K562 (cell line): ENCODE data around the gene OXLD1. TPM values are rescaled to one million over a fixed set of nuclear protein-coding genes. Genes with fewer than 3 reads are reported as not detected.

Experiments
- ATAC-seq: fragments of 200-7000 bp; cut with Tn5 transposase; 3 replicates; pipeline ENCODE4 v1.9.1; 2020; ENCODE audit warnings: moderate library complexity
- BruUV-seq: library from RNA; stranded (reverse); fragments of 400-500 nt; replicated peaks from 2 replicates; lab custom pipeline; 2021; lab: Mats Ljungman, UMichigan
- CTCF ChIA-PET: fragments of 300-600 bp; formaldehyde crosslinking; extraction: SDS; loops from one replicate; lab custom pipeline; 2021; ENCODE audit warnings: low intra/inter-chr PET ratio; lab: Yijun Ruan, JAX
- POLR2A ChIA-PET: fragments of 300-600, 350-650 bp; sonication (Branson Sonifier 250); formaldehyde crosslinking; extraction: SDS; loops from one replicate; lab custom pipeline; 2021; ENCODE audit warnings: antibody characterized with exemption, inconsistent platforms; lab: Yijun Ruan, JAX
- DNase-seq, 4 experiments: peaks; one replicate each; pipeline versions ENCODE4 v3.0.0 to v3.0.0-alpha.2; 2011 to 2018; ENCODE audit warnings: low spot score in 3 of 4, mixed read lengths in 3 of 4; ENCODE audit errors: extremely low read depth in 1 of 4
- FAIRE-seq: peaks from 2 replicates; lab custom pipeline; 2011; peaks lifted over from hg19 to GRCh38; lab: Jason Lieb, UNC
- H2AFZ ChIP-seq: 2 replicates; pipeline ENCODE4 v1.6.0; 2011; ENCODE audit warnings: low read depth, low read length, control low read depth, inconsistent platforms
- H3K27ac ChIP-seq: fragments of 200-600 bp; 3 replicates; pipeline ENCODE4 v1.8.0; 2011; ENCODE audit warnings: low read depth, mild to moderate bottlenecking, control low read depth, inconsistent platforms, low read length, moderate library complexity, mixed read lengths; ENCODE audit errors: extremely low read depth
- H3K27me3 ChIP-seq, 2 experiments: fragments of 300-600 bp in 1 of 2; 2 replicates in 1 of 2; 3 replicates in 1 of 2; pipeline versions ENCODE4 v1.6.0 to v1.8.0; 2011; ENCODE audit warnings: inconsistent platforms in 2 of 2, low read length in 2 of 2, mild to moderate bottlenecking in 1 of 2, mixed read lengths in 1 of 2, moderate library complexity in 1 of 2; ENCODE audit not compliant: control insufficient read depth in 2 of 2, insufficient read depth in 2 of 2
- H3K36me3 ChIP-seq: fragments of 300-600 bp; 3 replicates; pipeline ENCODE4 v1.8.0; 2011; ENCODE audit warnings: mild to moderate bottlenecking, low read length, inconsistent platforms; ENCODE audit not compliant: control insufficient read depth, insufficient read depth
- H3K4me1 ChIP-seq, 2 experiments: fragments of 200-600 bp in 1 of 2; replicated peaks in 1 of 2; 2 replicates in 1 of 2; 3 replicates in 1 of 2; pipeline versions ENCODE4 v1.5.1 to v1.8.0; 2011; ENCODE audit warnings: inconsistent platforms in 2 of 2, low read length in 2 of 2, mild to moderate bottlenecking in 1 of 2, mixed read lengths in 1 of 2, moderate library complexity in 1 of 2; ENCODE audit not compliant: control insufficient read depth in 2 of 2, insufficient read depth in 2 of 2
- H3K4me2 ChIP-seq: 2 replicates; pipeline ENCODE4 v1.6.1; 2011; ENCODE audit warnings: low read length, control low read depth, inconsistent platforms, mixed read lengths; ENCODE audit not compliant: insufficient read depth
- H3K4me3 ChIP-seq: fragments of 200-600 bp; sonication (generic), shearing (Covaris generic); 2 replicates; pipeline ENCODE4 v1.5.1; 2016; ENCODE audit warnings: control low read depth, inconsistent platforms
- H3K79me2 ChIP-seq: fragments of 200-600 bp; 3 replicates; pipeline ENCODE4 v1.8.0; 2011; ENCODE audit warnings: low read length, inconsistent platforms; ENCODE audit not compliant: control insufficient read depth, insufficient read depth
- H3K9ac ChIP-seq, 2 experiments: 2 replicates each; pipeline versions ENCODE4 v1.6.0 to v1.6.1; 2011; ENCODE audit warnings: low read depth in 2 of 2, low read length in 2 of 2, control low read depth in 1 of 2, inconsistent platforms in 1 of 2, mild to moderate bottlenecking in 1 of 2, mixed read lengths in 1 of 2; ENCODE audit not compliant: insufficient read depth in 1 of 2
- H3K9me1 ChIP-seq: one replicate; pipeline ENCODE4 v1.6.0; 2011; ENCODE audit warnings: inconsistent platforms, mild to moderate bottlenecking, low read length, moderate library complexity; ENCODE audit not compliant: control insufficient read depth, insufficient read depth
- H3K9me3 ChIP-seq: replicated peaks from 2 replicates; pipeline ENCODE4 v1.5.1; 2011; ENCODE audit warnings: low read depth, low read length, inconsistent platforms; ENCODE audit not compliant: control insufficient read depth, insufficient read depth
- H4K20me1 ChIP-seq: replicated peaks from 2 replicates; pipeline ENCODE4 v1.6.1; 2011; ENCODE audit warnings: low read length, inconsistent platforms, mixed read lengths; ENCODE audit not compliant: control insufficient read depth, insufficient read depth
- CBFA2T2 ChIP-seq: fragments of 450-650 bp; conservative IDR thresholded peaks from 2 replicates; pipeline ENCODE4 v1.6.1; 2017; ENCODE audit warnings: mild to moderate bottlenecking
- FIP1L1 ChIP-seq: fragments of 200-400 bp; formaldehyde crosslinking; IDR thresholded peaks from 2 replicates; pipeline ENCODE4 v1.6.1; 2018; ENCODE audit warnings: mild to moderate bottlenecking, low read depth, low read length; ENCODE audit not compliant: poor library complexity, severe bottlenecking
- GTF2F1 ChIP-seq: IDR thresholded peaks from 2 replicates; pipeline ENCODE4 v1.6.1; 2011; ENCODE audit warnings: low read depth, low read length, improper control_type of control experiment
- KAT8 ChIP-seq: fragments of 450-650 bp; IDR thresholded peaks from 2 replicates; pipeline ENCODE4 v1.6.1; 2016; ENCODE audit warnings: low read depth, mild to moderate bottlenecking
- KLF16 ChIP-seq: IDR thresholded peaks from 2 replicates; pipeline ENCODE4 v1.6.1; 2016; ENCODE audit warnings: antibody characterized with exemption
- MECOM ChIP-seq: fragments of 250-450 bp; sonication (Bioruptor Pico); IDR thresholded peaks from 2 replicates; pipeline ENCODE4 v1.8.0; 2022; ENCODE audit warnings: inconsistent platforms
- NONO ChIP-seq, 2 experiments: fragments of 200-400 bp in 1 of 2; fragments of 450-650 bp in 1 of 2; formaldehyde crosslinking in 1 of 2; IDR thresholded peaks; 2 replicates each; pipeline ENCODE4 v1.6.1; 2017; ENCODE audit warnings: low read depth in 2 of 2, mild to moderate bottlenecking in 2 of 2, moderate library complexity in 2 of 2, low read length in 1 of 2
- POLR2G ChIP-seq: fragments of 200-400 bp; formaldehyde crosslinking; IDR thresholded peaks from 2 replicates; pipeline ENCODE4 v1.6.1; 2017; ENCODE audit warnings: low read depth, mild to moderate bottlenecking, antibody characterized with exemption, low read length, moderate library complexity
- ZKSCAN1 ChIP-seq: fragments of 150-350 bp; IDR thresholded peaks from 2 replicates; pipeline ENCODE4 v1.6.1; 2016; ENCODE audit warnings: low read depth, low read length
- WGBS: fragments of 100-300 bp; shearing (Covaris generic); methylation state at CpG from one replicate; pipeline ENCODE4 v1.1.6; 2016; ENCODE audit warnings: low coverage, mixed read lengths; ENCODE audit not compliant: insufficient coverage; ENCODE audit errors: missing lambda C conversion rate; 5-methylcytosine and 5-hydroxymethylcytosine counted together
- in situ Hi-C: fragments of 300-500 bp; cut with MboI; formaldehyde crosslinking; loops from 4 replicates; pipeline ENCODE4 v1.15.0; 2018; ENCODE audit warnings: inconsistent platforms, mixed read lengths
- intact Hi-C: fragments of 100-400 bp; cut with micrococcal nuclease; formaldehyde crosslinking; loops from 2 replicates; pipeline ENCODE4 v1.14.2; 2022
- polyA plus RNA-seq, 8 experiments: library from polyadenylated mRNA; depleted of rRNA in 4 of 8; stranded (reverse) in 5 of 8; unstranded in 3 of 8; fragments of >200 nt; fragmentation: Nextera tagmentation in 2 of 8; fragmentation: Illumina TruSeq in 1 of 8; extraction: Ambion mirVana in 2 of 8; extraction: Trizol in 1 of 8; gene quantifications; 2 replicates each; pipeline versions ENCODE4 v1.2.1 to v1.2.3, GENCODE V29; 2011 to 2014; ENCODE audit warnings: inconsistent platforms in 1 of 8, missing spikeins in 1 of 8
- total RNA-seq, 7 experiments: library from RNA; depleted of rRNA in 6 of 7; stranded (reverse); fragments of >200 nt in 6 of 7; fragmentation: Illumina TruSeq in 2 of 7; extraction: Trizol in 2 of 7; gene quantifications; 2 replicates each; pipeline versions ENCODE4 v1.2.1 to v1.2.3, GENCODE V29; 2011 to 2021; ENCODE audit warnings: low replicate concordance in 1 of 7
- TF ChIP-seq, protein P1 (sequence below), 3 experiments: IDR thresholded peaks in 2 of 3; conservative IDR thresholded peaks in 1 of 3; 2 replicates each; pipeline ENCODE4 v1.5.1; 2011 to 2012; ENCODE audit warnings: low read length in 3 of 3, mild to moderate bottlenecking in 3 of 3, control low read depth in 2 of 3, improper control_type of control experiment in 1 of 3, inconsistent platforms in 1 of 3, low read depth in 1 of 3, mixed read lengths in 1 of 3, moderate library complexity in 1 of 3; ENCODE audit not compliant: insufficient read depth in 2 of 3
- TF ChIP-seq, protein P2 (sequence below): fragments of 250-450 bp; sonication (Bioruptor Pico); IDR thresholded peaks from 2 replicates; pipeline ENCODE4 v1.9.0; 2021; ENCODE audit warnings: mild to moderate bottlenecking
- TF ChIP-seq, protein P3 (sequence below), 2 experiments: fragments of 200-800 bp in 1 of 2; sonication (Bioruptor generic) in 1 of 2; sonication (generic) in 1 of 2; formaldehyde crosslinking in 1 of 2; IDR thresholded peaks in 1 of 2; conservative IDR thresholded peaks in 1 of 2; 2 replicates each; pipeline versions ENCODE4 v1.5.0 to v1.6.1; 2016 to 2020; ENCODE audit warnings: missing compliant biosample characterization in 1 of 2, missing genetic modification characterization in 1 of 2, missing genetic modification reagents in 1 of 2
- TF ChIP-seq, protein P4 (sequence below): sonication (generic); formaldehyde crosslinking; IDR thresholded peaks from 2 replicates; pipeline ENCODE4 v1.8.1; 2023; ENCODE audit warnings: mild to moderate bottlenecking, missing genetic modification reagents

Gene OXLD1
- total and polyA plus RNA-seq, 9 of the 15 experiments (the other 6 are each of a cell fraction or from before 2014, with no cell fraction given) = 4.4 to 115 (median 29.3) TPM

DNA sequence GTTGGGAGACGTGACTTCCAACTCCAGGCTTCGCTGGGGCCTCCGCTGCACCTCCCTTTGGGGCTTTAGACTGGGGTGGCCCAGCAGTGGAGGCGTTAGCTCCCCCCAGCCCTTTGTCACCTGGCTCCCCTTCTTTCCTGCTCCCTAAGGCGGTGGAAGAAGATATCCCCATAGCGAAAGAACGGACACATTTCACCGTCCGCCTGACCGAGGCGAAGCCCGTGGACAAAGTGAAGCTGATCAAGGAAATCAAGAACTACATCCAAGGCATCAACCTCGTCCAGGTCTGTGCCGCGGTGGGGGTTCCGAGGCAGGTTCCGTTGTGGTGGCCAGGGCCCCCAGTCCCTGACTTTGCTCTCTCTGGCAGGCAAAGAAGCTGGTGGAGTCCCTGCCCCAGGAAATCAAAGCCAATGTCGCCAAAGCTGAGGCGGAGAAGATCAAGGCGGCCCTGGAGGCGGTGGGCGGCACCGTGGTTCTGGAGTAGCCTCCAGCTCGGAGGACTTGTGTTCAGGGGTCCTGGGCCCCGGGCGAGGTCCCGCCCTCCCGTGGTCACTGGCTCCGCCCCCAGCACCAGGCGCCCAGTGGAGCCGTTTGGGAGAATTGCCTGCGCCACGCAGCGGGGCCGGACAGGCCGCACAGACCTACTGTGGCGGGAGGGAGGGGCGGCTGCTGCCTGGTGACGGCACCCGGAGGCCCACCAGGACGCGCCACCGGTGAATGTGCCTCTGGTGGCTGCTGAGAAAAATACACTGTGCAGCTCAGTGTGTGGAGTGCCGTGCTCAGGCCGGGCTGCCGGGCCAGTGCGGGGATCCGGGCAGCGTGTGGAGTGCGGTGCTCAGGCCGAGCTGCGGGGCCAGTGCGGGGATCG lies 40.6 kb upstream of the OXLD1 start:
- H4K20me1 ChIP-seq = peaks cover 4% of the 10 kb centered on the region; the same call in 1 of the 2 replicates
- intact Hi-C loops (no loop called here), in situ Hi-C loops (no loop called here)
- peaks cover 2% of the 10 kb centered on the region for H3K9me1 ChIP-seq
- H3K9ac ChIP-seq = no peak overlapping the region; a peak in 1 of 4 replicates
- ATAC-seq (no peak), FAIRE-seq (no peak), DNase-seq (peak in 2 of 4 experiments; percentile 37 to 44)
- no peak overlapping the region for H3K27ac ChIP-seq
- WGBS = 93% methylated on average over 32 of the region's 54 CpGs
- no peak overlapping the region for H2AFZ ChIP-seq
- BruUV-seq = TSS peak; percentile 32
- peaks cover 55% of the 10 kb centered on the region for H3K36me3 ChIP-seq
- ChIA-PET POLR2A (interaction anchor here (0.6 to 1.6 kb wide), 7 partner anchors 11 to 138 kb away, joined by 3 to 4 read pairs (median 3); partner anchors contain the start of genes ARL16 and HGS), CTCF (no interaction called here)
- peaks cover 15 to 72% of the 10 kb centered on the region in 2 experiments for H3K4me1 ChIP-seq
- H3K79me2 ChIP-seq = peaks cover 45% of the 10 kb centered on the region
- no peak overlapping the region for H3K4me2 ChIP-seq
- H3K27me3 ChIP-seq = no peaks in the 10 kb centered on the region
- H3K4me3 ChIP-seq = no peak overlapping the region
- H3K9me3 ChIP-seq = no peaks in the 10 kb centered on the region
- peak; percentile 36 for TF ChIP-seq FIP1L1
- TF ChIP-seq, protein P1, sequence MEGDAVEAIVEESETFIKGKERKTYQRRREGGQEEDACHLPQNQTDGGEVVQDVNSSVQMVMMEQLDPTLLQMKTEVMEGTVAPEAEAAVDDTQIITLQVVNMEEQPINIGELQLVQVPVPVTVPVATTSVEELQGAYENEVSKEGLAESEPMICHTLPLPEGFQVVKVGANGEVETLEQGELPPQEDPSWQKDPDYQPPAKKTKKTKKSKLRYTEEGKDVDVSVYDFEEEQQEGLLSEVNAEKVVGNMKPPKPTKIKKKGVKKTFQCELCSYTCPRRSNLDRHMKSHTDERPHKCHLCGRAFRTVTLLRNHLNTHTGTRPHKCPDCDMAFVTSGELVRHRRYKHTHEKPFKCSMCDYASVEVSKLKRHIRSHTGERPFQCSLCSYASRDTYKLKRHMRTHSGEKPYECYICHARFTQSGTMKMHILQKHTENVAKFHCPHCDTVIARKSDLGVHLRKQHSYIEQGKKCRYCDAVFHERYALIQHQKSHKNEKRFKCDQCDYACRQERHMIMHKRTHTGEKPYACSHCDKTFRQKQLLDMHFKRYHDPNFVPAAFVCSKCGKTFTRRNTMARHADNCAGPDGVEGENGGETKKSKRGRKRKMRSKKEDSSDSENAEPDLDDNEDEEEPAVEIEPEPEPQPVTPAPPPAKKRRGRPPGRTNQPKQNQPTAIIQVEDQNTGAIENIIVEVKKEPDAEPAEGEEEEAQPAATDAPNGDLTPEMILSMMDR (IDR thresholded peaks at IDR 0.05 in 2 of 3, conservative IDR thresholded peaks at IDR 0.05 in 1 of 3; ENCODE audit: insufficient read depth in 2 of 3, low read depth in 1 of 3, low read length in 3 of 3) = peak in 1 of 3 experiments; percentile 33; a peak in 1 of 6 replicates
- TF ChIP-seq, protein P2, sequence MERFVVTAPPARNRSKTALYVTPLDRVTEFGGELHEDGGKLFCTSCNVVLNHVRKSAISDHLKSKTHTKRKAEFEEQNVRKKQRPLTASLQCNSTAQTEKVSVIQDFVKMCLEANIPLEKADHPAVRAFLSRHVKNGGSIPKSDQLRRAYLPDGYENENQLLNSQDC = no peak
- TF ChIP-seq, protein P3, sequence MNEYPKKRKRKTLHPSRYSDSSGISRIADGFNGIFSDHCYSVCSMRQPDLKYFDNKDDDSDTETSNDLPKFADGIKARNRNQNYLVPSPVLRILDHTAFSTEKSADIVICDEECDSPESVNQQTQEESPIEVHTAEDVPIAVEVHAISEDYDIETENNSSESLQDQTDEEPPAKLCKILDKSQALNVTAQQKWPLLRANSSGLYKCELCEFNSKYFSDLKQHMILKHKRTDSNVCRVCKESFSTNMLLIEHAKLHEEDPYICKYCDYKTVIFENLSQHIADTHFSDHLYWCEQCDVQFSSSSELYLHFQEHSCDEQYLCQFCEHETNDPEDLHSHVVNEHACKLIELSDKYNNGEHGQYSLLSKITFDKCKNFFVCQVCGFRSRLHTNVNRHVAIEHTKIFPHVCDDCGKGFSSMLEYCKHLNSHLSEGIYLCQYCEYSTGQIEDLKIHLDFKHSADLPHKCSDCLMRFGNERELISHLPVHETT (CRISPR knock-in tag; conservative IDR thresholded peaks at IDR 0.05 in 1 of 2, IDR thresholded peaks at IDR 0.05 in 1 of 2) = no peak
- TF ChIP-seq KLF16 = no peak
- TF ChIP-seq CBFA2T2 = no peak
- TF ChIP-seq NONO (IDR thresholded peaks at IDR 0.05; ENCODE audit: low read depth in 2 of 2, low read length in 1 of 2) = no peak
- TF ChIP-seq, protein P4, sequence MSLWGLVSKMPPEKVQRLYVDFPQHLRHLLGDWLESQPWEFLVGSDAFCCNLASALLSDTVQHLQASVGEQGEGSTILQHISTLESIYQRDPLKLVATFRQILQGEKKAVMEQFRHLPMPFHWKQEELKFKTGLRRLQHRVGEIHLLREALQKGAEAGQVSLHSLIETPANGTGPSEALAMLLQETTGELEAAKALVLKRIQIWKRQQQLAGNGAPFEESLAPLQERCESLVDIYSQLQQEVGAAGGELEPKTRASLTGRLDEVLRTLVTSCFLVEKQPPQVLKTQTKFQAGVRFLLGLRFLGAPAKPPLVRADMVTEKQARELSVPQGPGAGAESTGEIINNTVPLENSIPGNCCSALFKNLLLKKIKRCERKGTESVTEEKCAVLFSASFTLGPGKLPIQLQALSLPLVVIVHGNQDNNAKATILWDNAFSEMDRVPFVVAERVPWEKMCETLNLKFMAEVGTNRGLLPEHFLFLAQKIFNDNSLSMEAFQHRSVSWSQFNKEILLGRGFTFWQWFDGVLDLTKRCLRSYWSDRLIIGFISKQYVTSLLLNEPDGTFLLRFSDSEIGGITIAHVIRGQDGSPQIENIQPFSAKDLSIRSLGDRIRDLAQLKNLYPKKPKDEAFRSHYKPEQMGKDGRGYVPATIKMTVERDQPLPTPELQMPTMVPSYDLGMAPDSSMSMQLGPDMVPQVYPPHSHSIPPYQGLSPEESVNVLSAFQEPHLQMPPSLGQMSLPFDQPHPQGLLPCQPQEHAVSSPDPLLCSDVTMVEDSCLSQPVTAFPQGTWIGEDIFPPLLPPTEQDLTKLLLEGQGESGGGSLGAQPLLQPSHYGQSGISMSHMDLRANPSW = no peak
- no peak for TF ChIP-seq KAT8
- TF ChIP-seq MECOM (CRISPR knock-in tag) = no peak
- no peak for TF ChIP-seq GTF2F1
- TF ChIP-seq ZKSCAN1 = peak; percentile 88
- TF ChIP-seq POLR2G = peak; percentile 72
